HG02840 (cell line): ENCODE data around the gene MC4R.

Source experiments
- ATAC-seq: cut with Tn5 transposase; IDR thresholded peaks from one replicate; pipeline ENCODE4 v1.9.1; 2021; ENCODE audit warnings: mild to moderate bottlenecking, moderate library complexity, moderate number of reproducible peaks; ENCODE audit not compliant: unreplicated experiment, low FRiP score

Gene MC4R

GRCh38 chr18:60329131-60329530, 43.4 kb downstream of the MC4R start:
- no peak for ATAC-seq

- no peak for ATAC-seq
Observed at GRCh38 chr18:60327880-60328279, 44.7 kb downstream of the MC4R start.

GRCh38 chr18:60322591-60322990, 50.0 kb downstream of the MC4R start:
- no peak for ATAC-seq
